Activated CD8-positive, alpha-beta memory T cell treated with anti-CD3 and anti-CD28 coated beads, Interleukin-2, amount 50 U/mL, for 1 hour (primary cell): ENCODE data around the gene OLR1.
"Not testable (repeated sequence)": the region's sequence is repeated elsewhere in the genome, so short reads cannot be mapped to it uniquely, and the experiment has no call there.

Source experiments
- DNase-seq: peaks from one replicate; pipeline ENCODE4 v3.0.0-alpha.2; 2020; ENCODE audit errors: extremely low read depth

The OLR1 gene

DNA sequence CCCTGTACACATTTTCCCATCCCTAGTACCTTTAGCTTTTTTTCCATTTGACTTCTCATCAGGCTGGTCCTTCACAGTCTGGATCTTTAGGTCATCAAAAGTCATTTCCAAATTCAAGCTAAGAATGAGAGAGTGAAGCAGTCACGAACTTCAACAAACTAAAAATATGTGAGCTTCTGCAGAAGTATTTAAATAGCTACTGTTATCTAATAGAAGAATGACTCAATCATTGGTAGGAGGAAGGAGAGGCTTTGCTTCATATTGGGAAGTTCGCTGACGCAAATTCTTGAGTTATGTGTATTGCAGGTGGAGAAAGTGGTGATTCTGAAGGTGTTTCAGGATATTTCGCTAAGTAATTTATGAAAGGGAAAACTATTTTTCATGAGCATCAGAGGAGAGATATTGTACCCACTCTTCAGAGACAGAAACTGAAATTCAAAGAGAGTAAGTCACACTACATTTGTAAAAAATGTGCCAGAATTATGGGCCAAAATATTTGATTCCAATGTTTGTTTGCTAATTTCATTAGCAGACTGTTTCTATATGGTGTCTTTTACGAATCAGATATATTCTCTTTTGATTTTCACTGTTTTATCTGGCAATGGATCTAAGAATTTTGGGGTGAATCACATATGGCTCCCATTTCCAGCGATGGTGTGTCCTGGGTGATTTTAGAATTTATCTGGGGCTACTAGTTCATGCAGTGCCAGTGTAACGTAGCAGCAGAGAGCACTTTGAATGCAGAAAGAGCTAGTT lies at the start of gene OLR1:
Gene OLR1, minus strand, starts transcription at position 160 of the 756 bp plus-strand sequence. Its CDS starts 55 bp downstream, at position 105.
- no peak for DNase-seq

DNA sequence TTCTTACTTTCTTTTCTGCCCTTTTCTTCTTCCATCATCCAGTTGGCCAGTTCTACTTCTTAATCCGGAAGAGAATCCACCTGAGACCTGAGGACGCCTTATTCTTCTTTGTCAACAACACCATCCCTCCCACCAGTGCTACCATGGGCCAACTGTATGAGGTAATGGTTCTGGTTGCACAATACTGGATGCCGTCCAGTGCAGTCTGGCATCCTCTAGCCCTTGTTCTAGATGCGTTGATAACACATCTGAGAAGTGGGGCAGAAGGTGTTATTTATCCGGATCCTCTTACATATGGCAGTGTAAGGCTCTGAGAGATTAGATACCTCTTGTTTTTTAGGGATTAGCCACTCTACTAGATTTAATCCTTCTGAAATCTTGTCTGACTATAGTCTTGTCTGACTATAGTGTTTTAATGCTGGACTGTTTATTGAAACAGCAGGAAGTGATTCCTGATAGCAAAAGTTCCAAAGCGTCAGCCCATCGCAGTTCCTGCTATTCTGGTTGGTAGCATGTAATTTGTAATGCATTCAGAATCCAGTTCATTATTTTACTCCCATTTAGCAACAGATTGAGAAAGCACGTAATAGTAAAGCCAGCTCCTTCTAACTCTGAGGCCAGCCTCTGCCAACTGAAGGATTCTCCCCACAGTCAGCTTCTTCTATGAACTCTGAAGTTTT lies 48.6 kb upstream of the OLR1 start:
- DNase-seq = no peak

DNA sequence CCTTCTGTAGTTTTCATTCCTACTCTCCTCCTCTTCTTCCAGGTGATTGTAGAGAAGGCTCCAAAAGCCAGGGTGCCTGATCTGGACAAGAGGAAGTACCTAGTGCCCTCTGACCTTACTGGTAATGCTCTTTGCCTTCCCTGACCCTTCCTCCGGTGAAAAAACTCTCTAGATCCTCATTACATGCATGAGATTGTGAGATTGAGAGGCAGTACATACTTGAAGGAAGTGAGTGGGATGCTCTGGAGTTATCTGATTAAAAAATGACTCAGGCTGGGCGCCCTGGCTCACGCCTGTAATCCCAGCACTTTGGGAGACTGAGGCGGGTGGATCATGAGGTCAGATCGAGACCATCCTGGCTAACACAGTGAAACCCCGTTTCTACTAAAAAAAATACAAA lies 46.1 kb upstream of the OLR1 start:
- DNase-seq = no peak

DNA sequence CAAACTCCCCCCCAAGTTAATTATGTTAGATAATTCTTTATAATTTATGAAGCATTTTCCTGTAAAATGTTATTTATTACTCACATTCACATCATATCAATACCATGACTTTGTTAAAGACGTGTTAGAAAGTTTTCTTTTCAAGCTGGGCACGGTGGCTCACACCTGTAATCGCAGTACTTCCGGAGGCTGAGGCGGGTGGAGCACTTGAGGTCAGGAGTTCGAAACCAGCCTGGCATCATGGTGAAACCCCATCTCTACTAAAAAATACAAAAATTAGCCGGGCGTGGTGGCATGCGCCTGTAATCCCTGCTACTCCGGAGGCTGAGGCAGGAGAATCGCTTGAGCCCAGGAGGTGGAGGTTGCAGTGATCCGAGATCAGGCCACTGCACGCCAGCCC lies 44.0 kb upstream of the OLR1 start:
- not testable (repeated sequence) for DNase-seq

DNA sequence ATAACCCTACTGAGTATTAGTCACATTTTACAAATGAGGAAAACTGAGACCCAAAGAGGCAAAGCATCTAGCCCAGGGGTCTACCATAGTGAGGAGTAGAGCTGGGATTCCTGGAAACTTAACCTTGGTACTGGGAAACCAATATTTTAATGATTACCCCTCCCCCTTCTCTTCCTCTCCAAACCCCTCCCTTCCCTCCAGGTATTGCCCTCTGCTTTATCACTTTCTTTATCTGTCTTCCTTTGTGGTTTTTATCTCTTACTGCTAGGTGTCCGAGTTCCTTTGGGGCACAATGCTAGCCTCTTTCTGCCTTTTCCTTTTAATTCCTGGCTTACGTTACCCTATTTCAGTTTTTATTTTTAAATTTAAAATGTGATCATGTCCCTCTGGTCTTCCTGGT lies 43.5 kb upstream of the OLR1 start:
- no peak for DNase-seq

DNA sequence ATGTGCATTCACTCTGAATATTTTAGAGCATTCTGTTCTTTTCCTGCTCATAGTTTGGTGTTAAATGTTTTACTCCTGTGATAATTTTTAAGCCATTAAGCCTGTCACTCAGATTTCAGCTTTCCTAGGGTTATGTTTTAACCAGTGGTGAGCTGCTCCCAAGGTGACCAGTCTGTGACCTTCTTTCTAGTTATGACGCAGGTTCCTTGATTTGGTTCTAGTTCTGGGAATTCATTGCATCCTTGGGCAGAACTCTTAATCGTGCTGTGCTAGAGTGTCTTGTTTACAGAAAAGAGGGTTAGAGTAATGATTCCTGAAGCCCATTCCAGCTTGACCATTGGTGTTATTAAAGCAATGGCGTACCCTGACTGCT lies 42.9 kb upstream of the OLR1 start:
- DNase-seq = no peak

DNA sequence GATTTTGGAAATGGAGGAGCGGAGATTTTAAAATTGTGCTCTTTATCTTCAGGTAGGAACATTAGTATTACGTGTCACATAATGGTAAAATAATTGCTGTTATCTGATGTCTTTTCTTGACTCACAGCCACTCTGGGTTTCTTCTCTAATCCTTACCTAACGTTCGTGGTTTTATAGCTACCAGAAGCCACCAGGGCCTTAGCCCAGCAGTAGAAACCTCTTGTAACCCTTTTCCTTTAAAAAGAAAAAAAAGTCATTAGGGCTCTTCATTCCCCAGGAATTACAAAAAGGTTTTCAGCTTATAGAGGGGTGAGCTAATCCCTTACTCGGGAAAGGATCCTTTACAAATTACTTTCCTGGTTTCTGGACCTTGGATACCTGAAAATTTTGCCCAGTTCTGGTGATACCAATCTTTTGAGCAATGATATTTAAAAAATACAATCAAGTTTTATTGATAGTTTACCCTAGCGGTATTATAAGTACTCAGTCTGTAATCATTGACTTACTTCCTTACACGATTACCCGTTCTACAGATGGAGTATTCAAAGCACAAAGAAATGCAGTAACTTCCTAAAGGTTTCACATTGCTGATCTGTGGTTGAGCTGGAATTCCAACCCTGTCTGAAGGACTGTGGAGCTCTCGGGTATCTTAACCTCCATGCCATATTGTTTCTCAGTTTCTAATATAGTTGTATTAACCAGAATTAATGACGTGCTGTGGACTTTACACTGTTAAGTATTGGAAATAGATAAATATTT lies 42.4 kb upstream of the OLR1 start:
- DNase-seq = no peak

DNA sequence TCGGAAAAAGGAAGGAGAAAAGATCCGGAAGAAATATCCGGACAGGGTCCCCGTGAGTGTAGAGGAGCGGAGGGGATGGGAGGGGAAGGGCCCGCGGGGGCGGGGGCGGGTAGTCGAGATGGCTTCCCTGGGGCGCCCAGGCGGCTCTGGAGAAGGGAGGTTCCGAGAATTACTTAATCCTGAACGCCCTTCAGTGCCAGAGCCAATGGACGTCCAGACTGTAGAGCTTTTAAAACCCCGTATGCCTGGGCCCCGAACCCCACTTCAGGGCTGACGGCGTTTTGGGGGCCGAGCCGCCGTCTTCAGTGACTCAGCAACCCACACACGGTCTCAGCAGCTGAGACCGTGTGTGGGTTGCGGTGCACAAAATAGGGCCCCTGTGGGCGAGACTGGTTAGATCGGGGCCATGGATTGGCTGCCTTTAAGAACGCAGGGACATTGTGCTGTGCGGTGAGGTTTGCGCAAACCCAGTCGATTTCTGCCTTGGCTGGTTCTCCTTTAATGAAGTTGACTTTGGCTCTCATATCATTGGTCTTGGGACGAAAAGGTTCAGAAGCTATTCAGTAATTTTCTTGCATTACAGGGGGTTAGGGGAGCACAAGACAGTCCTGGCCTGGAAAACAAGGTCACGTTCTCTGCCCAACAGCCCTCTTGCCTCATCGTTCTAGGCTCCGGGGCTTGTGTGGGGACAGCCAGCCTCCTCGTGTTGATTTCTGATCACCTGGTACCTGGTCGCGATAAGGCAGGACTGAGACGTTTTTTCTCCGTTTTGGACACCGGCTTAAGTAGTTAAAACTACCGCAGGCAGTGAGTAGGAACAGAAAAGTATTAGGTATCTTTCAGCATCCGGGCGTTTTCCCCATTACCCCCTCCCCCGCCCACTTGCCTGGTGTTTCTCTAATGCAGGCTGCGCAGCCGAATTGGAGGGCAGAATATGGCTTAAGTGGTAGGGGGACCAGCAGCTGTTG lies 41.5 kb upstream of the OLR1 start:
- DNase-seq = peak; percentile 82

DNA sequence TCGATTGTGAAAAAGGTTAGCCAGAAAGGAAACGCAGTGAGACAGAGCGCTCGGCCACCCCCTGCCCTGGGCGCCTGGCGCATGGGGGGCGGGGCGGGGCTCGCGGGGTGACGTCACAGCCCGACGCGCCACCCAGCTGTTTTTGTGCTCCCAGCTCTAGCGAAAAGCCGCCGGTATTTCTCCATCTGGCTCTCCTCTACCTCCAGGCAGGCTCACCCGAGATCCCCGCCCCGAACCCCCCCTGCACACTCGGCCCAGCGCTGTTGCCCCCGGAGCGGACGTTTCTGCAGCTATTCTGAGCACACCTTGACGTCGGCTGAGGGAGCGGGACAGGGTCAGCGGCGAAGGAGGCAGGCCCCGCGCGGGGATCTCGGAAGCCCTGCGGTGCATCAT lies 40.8 kb upstream of the OLR1 start, which contains the start of gene GABARAPL1:
Gene GABARAPL1, plus strand, starts transcription at position 139 of the 393 bp plus-strand sequence. Its CDS starts 253 bp downstream, at position 392.
- peak; percentile 67 for DNase-seq

DNA sequence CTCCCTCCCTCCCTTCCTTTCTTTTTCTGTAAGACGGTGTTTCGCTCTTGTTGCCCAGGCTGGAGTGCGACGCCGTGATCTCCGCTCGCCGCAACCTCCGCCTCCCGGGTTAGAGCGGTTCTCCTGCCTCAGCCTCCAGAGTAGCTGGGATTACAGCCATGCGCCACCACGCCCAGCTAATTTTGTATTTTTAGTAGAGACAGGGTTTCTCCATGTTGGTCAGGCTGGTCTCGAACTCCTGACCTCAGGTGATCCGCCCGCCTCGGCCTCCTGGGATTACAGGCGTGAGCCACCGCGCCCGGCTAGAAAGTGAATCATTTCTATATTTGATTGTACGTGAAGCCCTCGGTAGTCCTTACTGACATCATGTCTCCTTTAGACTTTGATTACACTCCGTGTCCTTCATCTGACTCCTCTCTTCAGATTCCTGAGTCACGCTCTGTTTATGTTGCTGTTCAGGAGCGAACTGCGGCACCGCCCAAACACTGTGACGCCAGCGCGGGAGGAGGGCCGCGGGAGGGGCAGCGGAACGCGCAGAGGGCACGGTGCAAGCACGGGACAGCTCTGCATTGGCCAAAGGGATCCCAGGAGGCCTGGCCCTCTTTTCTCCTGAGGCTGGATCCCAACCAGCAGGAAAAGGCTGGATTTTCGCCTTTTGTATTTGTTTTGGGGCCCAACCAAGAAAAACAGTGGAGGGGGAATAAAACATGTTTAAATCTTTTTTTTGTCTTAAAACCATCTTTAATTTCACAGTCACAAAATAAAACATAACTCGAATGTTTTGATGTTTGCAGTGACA lies 40.2 kb upstream of the OLR1 start:
- peak; percentile 75 for DNase-seq

DNA sequence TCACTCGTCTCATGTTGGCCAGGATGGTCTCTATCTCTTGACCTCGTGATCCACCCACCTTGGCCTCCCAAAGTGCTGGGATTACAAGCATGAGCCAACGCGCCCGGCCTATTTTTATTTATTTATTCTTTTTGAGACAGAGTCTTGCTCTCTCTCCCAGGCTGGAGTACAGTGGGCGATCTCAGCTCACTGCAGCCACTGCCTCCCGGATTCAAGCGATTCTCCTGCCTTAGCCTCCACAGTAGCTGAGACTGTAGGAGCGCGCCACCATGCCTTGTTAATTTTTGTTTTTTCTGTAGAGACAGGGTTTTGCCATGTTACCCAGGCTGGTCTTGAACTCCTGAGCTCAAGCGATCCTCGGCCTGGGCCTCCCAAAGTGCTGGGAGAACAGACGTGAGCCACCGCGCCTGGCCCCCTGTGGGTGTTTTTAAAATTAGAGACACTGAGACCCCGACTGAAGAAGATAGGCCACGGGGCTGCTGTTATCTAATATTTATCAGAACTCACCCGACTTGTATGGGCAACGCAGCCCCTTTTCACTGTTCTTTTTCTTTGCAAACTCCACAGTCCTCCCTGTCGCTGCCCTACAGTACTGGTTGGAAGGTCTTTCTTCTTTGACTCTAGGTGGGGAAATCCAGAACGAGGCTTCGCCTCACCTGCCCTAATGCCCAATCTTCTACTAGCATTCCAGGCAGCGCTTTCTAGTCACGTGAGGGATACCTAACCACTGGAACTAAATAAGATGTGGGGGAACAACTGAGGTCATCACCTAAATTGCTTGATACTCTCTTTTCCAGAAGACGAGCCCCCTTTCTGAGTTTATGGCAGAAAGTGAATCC lies 39.4 kb upstream of the OLR1 start:
- DNase-seq = no peak

DNA sequence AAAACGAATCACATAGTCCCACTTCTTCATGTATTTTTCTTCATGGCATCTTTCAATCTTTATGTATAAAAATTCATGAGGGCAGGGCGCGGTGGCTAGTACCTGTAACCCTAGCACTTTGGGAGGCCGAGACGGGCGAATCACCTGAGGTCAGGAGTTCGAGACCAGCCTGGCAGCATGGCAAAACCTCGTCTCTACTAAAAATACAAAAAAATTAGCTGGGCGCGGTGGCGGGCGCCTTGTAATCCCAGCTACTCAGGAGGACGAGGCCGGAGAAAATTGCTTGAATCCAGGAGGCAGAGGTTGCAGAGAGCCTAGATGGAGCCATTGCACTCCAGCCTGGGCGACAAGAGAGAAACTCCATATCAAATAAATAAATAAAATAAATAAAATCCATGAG lies 38.3 kb upstream of the OLR1 start:
- no peak for DNase-seq

DNA sequence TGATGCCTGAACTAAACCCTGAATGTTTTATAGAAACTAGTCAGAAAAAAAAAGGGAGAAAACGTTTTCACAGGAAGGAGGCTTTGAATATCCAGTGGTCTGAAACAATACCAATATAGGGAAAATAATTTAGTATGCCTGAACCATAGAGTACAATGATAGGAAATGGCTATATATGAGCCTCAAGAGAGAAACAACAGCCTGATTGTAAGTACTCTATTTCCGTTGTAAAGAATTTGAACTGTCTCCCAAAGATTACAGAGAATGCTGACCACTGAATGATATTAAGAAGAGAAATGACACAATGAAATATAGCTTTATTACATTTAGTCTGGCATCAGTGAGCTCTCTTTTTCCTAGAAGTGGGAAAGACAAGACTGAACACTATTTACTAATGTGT lies 35.2 kb upstream of the OLR1 start:
- DNase-seq = no peak

DNA sequence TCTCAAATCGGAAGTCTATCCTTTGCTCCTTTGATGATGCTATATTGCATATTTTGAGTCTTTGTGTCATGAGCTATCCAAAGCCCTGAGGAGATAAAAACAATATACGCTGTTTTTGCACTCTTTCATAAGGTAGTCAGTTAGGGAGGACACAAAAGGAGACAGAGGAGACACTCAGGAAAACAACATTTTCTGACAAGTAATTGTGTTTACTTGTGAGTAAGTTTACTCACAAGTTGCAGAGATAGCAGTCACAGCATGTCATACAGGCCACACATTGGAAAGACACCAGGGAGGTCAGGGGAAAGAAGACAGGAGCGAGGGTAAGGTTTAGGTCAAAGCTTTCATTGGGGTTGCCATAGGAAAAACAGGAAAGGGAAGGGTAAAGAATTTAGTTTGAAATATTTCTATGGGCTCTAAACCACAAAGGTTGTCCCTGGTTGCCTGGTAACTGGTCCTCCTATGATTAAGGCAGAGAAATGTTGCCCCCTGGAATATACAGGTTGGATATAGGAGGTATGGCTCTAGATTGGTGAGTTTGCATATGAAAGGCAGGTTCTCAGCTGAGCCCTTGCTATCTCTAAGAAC lies 33.4 kb upstream of the OLR1 start:
- DNase-seq = no peak

DNA sequence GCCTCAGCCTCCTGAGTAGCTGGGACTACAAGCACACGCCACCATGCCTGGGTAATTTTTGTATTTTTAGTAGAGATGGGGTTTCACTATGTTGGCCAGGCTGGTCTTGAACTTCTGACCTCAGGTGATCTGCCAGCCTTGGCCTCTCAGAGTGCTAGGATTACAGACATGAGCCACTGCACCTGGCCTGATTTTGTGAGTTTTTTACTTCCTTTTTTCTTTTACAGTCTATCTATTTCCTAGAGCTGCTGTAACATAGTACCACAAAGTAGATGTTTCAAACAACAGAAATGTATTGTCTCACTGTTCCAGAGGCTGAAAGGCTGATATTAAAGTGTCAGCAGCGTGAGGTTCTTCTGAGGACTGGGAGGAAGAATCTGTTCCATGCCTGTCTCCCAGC lies 32.6 kb upstream of the OLR1 start:
- DNase-seq = not testable (repeated sequence)

DNA sequence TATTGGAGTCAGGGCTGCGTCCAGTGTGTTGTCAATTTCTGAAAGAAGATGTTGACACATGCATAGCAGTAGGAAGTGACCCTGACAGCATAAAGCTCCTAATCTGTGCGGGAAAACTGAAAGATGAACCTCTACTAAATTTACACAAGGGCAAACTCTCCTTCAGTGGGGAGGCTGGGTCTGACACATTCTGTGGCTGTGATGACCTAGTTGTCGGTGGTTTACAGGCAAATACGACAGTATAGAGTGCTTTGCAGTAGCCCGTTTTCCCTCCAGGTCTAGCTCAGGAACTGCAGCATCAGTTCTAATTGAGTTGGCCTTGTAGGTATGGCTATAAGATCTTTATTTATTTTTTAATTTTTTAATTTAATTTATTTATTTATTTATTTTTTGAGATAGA lies 25.9 kb upstream of the OLR1 start:
- no peak for DNase-seq

DNA sequence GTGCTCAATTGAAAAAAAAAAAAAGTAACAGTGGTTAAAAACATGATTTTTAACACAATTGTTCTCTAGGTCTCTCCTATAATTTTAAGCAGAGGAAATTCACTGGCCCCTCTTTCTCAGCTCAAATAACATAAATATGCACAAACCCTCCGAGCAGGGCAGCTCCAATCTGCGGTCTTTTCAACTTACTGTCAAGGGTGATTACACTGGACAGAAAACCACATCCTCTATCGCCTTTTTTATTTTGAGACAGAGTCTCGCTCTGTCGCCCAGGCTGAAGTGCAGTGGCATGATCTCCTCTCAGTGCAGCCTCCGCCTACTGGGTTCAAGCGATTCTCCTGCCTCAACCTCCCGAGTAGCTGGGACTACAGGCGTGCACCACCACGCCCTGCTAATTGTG lies 24.3 kb upstream of the OLR1 start:
- no peak for DNase-seq

DNA sequence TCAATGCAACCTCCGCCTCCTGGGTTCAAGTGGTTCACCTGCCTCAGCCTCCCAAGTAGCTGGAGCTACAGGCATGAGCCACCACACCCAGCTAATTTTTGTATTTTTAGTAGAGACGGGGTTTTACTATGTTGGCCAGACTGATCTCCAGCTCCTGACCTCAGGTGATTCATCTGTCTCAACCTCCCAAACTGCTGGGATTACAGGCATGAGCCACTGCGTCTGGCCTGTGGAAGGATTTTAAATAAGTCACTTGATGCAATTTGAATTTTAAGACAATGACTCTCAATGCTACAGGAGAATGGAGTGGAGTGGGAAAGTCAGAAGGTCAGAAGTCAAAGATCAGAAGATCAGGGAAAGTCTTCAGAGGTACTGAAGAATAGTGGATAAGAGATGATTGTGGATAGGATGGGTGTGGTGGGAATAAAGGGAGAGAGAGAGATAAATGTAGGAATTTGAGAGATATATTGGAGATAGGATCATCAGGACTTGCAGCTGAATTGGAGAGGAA lies 22.3 kb upstream of the OLR1 start:
- no peak for DNase-seq

DNA sequence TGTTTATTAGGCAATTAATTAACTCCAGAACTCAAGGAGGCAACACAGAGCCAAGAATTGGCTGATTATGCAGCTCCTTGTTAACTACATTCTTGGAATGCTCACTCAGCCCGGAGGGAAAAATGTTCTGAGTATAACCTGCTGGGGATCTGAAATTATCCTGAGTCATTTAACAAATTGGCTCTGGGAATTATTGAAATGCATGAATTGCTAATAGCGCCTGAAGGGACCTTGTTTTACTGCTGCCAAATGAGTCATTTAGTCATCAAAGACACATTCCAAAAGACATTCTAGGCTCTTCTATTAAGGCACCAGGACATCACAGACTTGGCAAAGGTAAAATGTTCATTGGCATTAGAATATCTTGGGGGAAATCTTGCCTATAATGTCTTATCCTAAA lies 19.9 kb upstream of the OLR1 start:
- DNase-seq = no peak
